ENCODE results near the gene CLEC10A.

The CLEC10A gene

GRCh38 chr17:7113273-7114071, 33.4 kb upstream of the CLEC10A start:
- TF ChIP-seq, protein P1, sequence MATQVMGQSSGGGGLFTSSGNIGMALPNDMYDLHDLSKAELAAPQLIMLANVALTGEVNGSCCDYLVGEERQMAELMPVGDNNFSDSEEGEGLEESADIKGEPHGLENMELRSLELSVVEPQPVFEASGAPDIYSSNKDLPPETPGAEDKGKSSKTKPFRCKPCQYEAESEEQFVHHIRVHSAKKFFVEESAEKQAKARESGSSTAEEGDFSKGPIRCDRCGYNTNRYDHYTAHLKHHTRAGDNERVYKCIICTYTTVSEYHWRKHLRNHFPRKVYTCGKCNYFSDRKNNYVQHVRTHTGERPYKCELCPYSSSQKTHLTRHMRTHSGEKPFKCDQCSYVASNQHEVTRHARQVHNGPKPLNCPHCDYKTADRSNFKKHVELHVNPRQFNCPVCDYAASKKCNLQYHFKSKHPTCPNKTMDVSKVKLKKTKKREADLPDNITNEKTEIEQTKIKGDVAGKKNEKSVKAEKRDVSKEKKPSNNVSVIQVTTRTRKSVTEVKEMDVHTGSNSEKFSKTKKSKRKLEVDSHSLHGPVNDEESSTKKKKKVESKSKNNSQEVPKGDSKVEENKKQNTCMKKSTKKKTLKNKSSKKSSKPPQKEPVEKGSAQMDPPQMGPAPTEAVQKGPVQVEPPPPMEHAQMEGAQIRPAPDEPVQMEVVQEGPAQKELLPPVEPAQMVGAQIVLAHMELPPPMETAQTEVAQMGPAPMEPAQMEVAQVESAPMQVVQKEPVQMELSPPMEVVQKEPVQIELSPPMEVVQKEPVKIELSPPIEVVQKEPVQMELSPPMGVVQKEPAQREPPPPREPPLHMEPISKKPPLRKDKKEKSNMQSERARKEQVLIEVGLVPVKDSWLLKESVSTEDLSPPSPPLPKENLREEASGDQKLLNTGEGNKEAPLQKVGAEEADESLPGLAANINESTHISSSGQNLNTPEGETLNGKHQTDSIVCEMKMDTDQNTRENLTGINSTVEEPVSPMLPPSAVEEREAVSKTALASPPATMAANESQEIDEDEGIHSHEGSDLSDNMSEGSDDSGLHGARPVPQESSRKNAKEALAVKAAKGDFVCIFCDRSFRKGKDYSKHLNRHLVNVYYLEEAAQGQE (IDR thresholded peaks at IDR 0.05; ENCODE audit: insufficient read depth in 1 of 2, low read depth in 2 of 2, low read length in 2 of 2) = no peak
- TF ChIP-seq SIN3A (IDR thresholded peaks at IDR 0.05; ENCODE audit: borderline replicate concordance, insufficient read depth, low read length) = no peak
- no peak for TF ChIP-seq POLR2AphosphoS5 (IDR thresholded peaks at IDR 0.05; ENCODE audit: low read depth, low read length)
- no peak for TF ChIP-seq FOXP2 (optimal IDR thresholded peaks at IDR 0.05; ENCODE audit: borderline replicate concordance, extremely low read depth, extremely low read length, insufficient read depth)
- no peak for TF ChIP-seq TAF1 (IDR thresholded peaks at IDR 0.05; ENCODE audit: borderline replicate concordance, insufficient read depth, low read length)

DNA sequence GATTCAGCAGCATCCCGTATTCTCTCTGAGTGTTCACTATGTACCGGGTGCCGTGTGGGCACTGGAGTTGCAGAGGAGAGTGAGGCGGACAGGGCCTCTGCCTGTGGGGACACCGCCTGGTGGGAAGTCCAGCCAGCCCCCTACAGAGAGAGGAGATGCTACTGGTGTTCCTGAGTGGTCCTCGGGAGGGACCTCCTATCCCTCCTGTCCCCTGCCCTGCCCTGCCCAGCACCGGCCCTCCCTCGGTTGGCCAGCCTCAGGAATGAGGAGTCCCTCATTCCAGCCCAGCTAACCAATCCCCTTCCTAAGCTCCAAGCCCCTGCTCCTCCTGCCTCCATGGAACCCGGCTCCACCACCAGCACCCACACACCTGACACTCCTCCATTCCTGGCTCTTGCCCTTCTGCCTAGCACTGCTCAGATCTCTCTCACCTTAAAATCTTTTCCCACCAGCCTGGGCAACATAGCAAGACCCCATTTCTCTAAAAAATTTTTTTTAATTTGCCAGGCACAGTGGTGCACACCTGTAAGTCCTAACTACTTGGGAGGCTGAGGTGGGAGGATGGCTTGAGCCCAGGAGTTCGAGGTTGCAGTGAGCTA, 32.6 kb upstream of the CLEC10A start:
- no peak for TF ChIP-seq SIN3A (IDR thresholded peaks at IDR 0.05; ENCODE audit: borderline replicate concordance, insufficient read depth, low read length)
- no peak for TF ChIP-seq POLR2AphosphoS5 (IDR thresholded peaks at IDR 0.05; ENCODE audit: low read depth, low read length)
- TF ChIP-seq, protein P1 (IDR thresholded peaks at IDR 0.05; ENCODE audit: insufficient read depth in 1 of 2, low read depth in 2 of 2, low read length in 2 of 2) = no peak

DNA sequence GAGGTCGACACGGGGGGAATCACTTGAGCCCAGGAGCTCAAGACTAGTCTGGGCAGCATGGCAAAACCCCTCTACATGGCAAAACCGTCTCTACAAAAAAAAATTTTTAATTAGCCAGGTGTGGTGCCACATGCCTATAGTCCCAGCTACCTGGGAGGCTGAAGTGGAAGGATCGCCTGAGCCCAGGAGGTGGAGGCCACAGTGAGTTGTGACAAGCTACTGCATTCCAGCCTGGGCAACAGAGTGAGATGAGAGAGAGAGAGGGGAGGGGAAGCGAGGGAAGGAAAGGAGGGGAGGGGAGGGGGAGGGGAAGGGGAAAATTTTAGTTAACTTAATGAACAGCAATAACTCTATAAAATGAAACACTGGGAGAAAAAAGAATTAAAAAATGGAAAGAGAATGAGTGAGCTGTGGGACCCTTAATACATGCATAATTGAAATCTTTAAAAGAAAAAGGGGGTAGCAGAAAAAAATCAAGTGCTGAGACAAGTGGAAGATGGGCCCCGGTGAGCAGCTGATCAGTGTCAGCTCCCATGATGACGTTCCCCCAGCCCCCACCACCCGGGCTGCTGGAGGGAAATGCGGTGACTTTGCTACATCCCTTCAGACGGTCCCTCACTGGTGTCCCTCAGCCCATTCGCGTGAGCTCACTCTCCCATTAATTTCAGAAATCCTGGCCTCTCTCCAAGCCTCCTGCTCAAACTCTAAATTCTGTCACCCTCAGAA, 31.9 kb upstream of the CLEC10A start:
- TF ChIP-seq SIN3A (IDR thresholded peaks at IDR 0.05; ENCODE audit: borderline replicate concordance, insufficient read depth, low read length) = no peak

- TF ChIP-seq SIN3A (IDR thresholded peaks at IDR 0.05; ENCODE audit: borderline replicate concordance, insufficient read depth, low read length) = no peak
- TF ChIP-seq FOXP2 (optimal IDR thresholded peaks at IDR 0.05; ENCODE audit: borderline replicate concordance, extremely low read depth, extremely low read length, insufficient read depth) = no peak
- TF ChIP-seq POLR2AphosphoS5 (IDR thresholded peaks at IDR 0.05; ENCODE audit: low read depth, low read length) = no peak
Observed at GRCh38 chr17:7110617-7111306, 30.7 kb upstream of the CLEC10A start.

DNA sequence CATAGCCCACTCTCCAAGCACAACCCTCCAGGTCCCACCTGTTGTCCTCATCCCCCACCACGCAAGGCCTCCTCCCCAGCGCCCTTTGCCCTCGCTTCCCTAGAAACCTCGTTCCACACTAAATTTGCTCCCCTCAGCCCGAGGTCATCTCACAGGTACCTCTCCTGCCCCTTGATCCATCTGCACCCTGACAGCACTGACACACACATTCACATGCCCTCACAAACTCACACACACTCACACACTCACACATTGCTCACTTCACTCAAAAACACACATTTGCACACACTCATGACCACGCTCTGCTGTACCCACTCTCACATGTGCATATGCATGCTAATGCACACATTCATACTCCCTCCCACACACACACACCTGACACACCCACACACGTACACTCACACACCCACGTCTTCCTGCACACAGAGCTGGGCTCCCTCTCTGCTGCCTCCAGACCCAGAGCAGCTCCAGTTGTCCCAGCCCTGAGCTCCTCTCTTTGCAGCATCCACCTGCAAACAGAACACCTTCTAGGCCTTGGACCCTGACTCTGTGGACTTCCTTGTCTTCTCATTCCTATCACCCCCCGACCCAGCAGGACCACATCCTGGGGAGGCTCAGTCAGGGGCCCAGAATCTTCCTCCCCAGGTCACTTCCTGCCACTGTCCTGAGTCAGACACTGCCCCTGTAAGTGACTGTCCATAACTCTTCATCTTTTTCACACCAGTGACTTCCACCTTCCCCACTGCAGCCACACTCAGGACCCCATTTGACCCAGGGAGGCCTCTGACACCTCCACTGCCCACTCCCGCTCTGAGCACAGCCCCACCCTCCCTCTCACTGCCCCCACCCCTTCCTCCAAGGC, 29.6 kb upstream of the CLEC10A start:
- TF ChIP-seq, protein P1 (IDR thresholded peaks at IDR 0.05; ENCODE audit: insufficient read depth in 1 of 2, low read depth in 2 of 2, low read length in 2 of 2) = no peak
- TF ChIP-seq TAF1 (IDR thresholded peaks at IDR 0.05; ENCODE audit: borderline replicate concordance, insufficient read depth, low read length) (no peak), FOXP2 (optimal IDR thresholded peaks at IDR 0.05; ENCODE audit: borderline replicate concordance, extremely low read depth, extremely low read length, insufficient read depth) (no peak), SIN3A (IDR thresholded peaks at IDR 0.05; ENCODE audit: borderline replicate concordance, insufficient read depth, low read length) (no peak), POLR2AphosphoS5 (IDR thresholded peaks at IDR 0.05; ENCODE audit: low read depth, low read length) (no peak)
